NCI-H2029 (cell line): Measurements from ENCODE around the gene PRSS27.
"Not testable (repeated sequence)": the region's sequence is repeated elsewhere in the genome, so short reads cannot be mapped to it uniquely, and the experiment has no call there.

Source experiments
- DNase-seq: peaks from one replicate; lab custom pipeline; 2025; lab: John Stamatoyannopoulos, UW

The PRSS27 gene

GRCh38 chr16:2671741-2672140 lies 48.3 kb downstream of the PRSS27 start:
- DNase-seq, result no peak

- not testable (repeated sequence) for DNase-seq
These were observed 48.8 kb downstream of the PRSS27 start for GRCh38 chr16:2671193-2671592.

- DNase-seq, result not testable (repeated sequence)
These were observed 50.0 kb downstream of the PRSS27 start for GRCh38 chr16:2670017-2670416.

- DNase-seq, result not testable (repeated sequence)
These were observed 50.4 kb downstream of the PRSS27 start for GRCh38 chr16:2669587-2669986.

GRCh38 chr16:2666671-2667070 lies 53.4 kb downstream of the PRSS27 start:
- DNase-seq, result not testable (repeated sequence)

GRCh38 chr16:2664574-2664982 lies 55.4 kb downstream of the PRSS27 start:
- peak; percentile 12 for DNase-seq

GRCh38 chr16:2663553-2664546 lies 56.2 kb downstream of the PRSS27 start:
- DNase-seq, result no peak
